Stimulated activated naive CD8-positive, alpha-beta T cell treated with anti-CD3 and anti-CD28 coated beads, Interleukin-15, Interleukin-2, amounts not matched to agents 100 ng/mL and 50 ng/mL, for 24 hours (primary cell): Measurements from ENCODE around the gene CHN2.

Source experiments
- H3K27ac Mint-ChIP-seq: one replicate; pipeline ENCODE4 v1.8.0; 2021; ENCODE audit warnings: mild to moderate bottlenecking, mixed read lengths
- H3K27me3 Mint-ChIP-seq: one replicate; pipeline ENCODE4 v1.8.0; 2021; ENCODE audit warnings: mixed read lengths
- H3K36me3 Mint-ChIP-seq: one replicate; pipeline ENCODE4 v1.8.0; 2021; ENCODE audit warnings: low read depth, mixed read lengths
- H3K4me1 Mint-ChIP-seq: one replicate; pipeline ENCODE4 v1.8.0; 2021; ENCODE audit warnings: low read depth, mixed read lengths
- H3K4me3 Mint-ChIP-seq: one replicate; pipeline ENCODE4 v1.8.0; 2021; ENCODE audit warnings: mild to moderate bottlenecking, mixed read lengths
- H3K9me3 Mint-ChIP-seq: one replicate; pipeline ENCODE4 v1.8.0; 2021; ENCODE audit warnings: mixed read lengths

Gene CHN2

DNA sequence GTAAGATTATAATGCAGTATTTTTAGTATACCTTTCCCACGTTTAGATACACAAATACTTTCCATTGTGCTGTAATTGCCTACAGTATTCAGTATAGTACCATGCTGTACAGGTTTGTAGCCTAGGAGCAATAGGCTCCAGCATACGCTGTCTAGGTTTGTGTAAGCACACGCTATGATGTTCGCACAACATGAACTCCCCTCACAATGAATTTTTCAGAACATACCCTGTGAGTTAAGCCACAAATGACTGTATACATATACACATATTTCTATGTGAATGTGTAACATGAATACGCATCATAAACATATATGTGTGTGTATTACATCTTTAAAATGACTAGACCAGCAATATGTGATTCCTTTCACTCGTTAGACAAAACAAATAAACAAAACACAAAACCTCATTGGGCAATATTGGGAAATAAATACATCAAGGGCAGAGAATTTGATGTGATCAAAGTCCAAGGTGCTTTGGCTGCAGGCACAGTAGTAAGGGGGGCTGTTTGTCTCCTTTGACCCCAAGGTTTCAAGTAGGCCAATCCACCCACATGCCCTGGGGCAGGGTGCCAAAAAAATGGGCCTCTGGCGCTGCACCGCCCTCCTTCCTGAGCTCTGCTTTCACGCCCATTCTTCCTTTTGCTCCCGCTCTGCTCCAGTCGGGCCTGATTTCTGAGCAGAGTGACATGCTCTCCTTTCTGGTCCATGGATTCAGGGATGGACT, 33.9 kb downstream of the CHN2 start:
- H3K27ac Mint-ChIP-seq, result no peak overlapping the region
- H3K4me3 Mint-ChIP-seq, result no peak overlapping the region
- H3K9me3 Mint-ChIP-seq, result no peaks in the 10 kb centered on the region

DNA sequence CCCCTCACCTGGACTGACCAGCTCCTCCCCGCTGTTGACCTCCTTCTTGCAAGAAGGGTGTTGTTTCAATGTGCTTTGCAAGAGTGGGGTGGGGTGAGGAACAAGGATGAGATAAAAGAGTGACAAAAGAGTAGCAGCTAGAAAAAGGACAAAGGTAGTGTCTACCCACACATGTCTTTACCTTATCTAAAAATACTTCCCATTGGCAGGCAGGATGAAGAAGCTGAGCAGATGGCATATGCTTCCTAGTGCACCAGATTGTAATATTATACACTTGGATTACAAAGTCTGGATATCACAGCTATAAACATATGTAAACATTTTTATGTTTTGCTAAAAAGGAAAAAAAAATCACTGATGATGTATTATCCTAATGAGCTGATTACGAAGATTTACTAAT, 34.5 kb downstream of the CHN2 start:
- Mint-ChIP-seq H3K9me3 (no peaks in the 10 kb centered on the region), H3K27ac (no peak overlapping the region), H3K4me1 (peaks cover 6% of the 10 kb centered on the region), H3K27me3 (peaks cover 3% of the 10 kb centered on the region), H3K36me3 (no peaks in the 10 kb centered on the region), H3K4me3 (no peak overlapping the region)

More for the DNA sequence above, 33.9 kb downstream of the CHN2 start:
- no peaks in the 10 kb centered on the region for H3K36me3 Mint-ChIP-seq
- H3K4me1 Mint-ChIP-seq, result peaks cover 3% of the 10 kb centered on the region
- peaks cover 2% of the 10 kb centered on the region for H3K27me3 Mint-ChIP-seq

DNA sequence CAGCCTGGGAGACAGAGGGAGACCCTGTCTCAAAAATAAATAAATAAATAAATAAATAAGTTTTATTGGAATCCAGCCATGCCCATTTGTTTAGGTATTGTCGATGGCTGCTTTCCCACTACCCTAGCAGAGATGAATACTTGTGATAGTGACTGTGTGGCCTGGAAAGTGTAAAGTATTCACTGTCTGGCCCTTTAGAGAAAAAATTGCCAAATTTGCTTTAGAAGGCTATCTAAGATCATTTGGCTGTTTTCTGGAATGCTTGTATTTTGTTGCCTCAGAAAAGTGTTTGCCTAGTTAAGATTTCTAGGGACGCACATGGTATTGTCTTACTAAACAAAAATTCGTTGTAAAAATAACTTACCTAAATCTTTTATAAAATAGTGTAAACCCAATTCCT, 35.4 kb downstream of the CHN2 start:
- H3K9me3 Mint-ChIP-seq, result no peaks in the 10 kb centered on the region
- H3K27me3 Mint-ChIP-seq, result peaks cover 3% of the 10 kb centered on the region
- no peak overlapping the region for H3K27ac Mint-ChIP-seq
- no peak overlapping the region for H3K4me3 Mint-ChIP-seq
- peaks cover 15% of the 10 kb centered on the region for H3K4me1 Mint-ChIP-seq
- H3K36me3 Mint-ChIP-seq, result no peaks in the 10 kb centered on the region

- no peak overlapping the region for H3K27ac Mint-ChIP-seq
- no peak overlapping the region for H3K4me3 Mint-ChIP-seq
- no peaks in the 10 kb centered on the region for H3K9me3 Mint-ChIP-seq
- H3K36me3 Mint-ChIP-seq, result no peaks in the 10 kb centered on the region
- H3K4me1 Mint-ChIP-seq, result peaks cover 17% of the 10 kb centered on the region
- peaks cover 3% of the 10 kb centered on the region for H3K27me3 Mint-ChIP-seq
Measured at GRCh38 chr7:29230871-29231345, 36.3 kb downstream of the CHN2 start.

- H3K9me3 Mint-ChIP-seq, result no peaks in the 10 kb centered on the region
- no peak overlapping the region for H3K27ac Mint-ChIP-seq
- no peak overlapping the region for H3K4me3 Mint-ChIP-seq
- H3K36me3 Mint-ChIP-seq, result no peaks in the 10 kb centered on the region
- H3K27me3 Mint-ChIP-seq, result peaks cover 3% of the 10 kb centered on the region
- peaks cover 17% of the 10 kb centered on the region for H3K4me1 Mint-ChIP-seq
Measured at GRCh38 chr7:29231671-29232232, 37.2 kb downstream of the CHN2 start.

- H3K27me3 Mint-ChIP-seq, result peaks cover 3% of the 10 kb centered on the region
- H3K27ac Mint-ChIP-seq, result no peak overlapping the region
- H3K4me1 Mint-ChIP-seq, result peaks cover 17% of the 10 kb centered on the region
- H3K4me3 Mint-ChIP-seq, result no peak overlapping the region
- H3K9me3 Mint-ChIP-seq, result no peaks in the 10 kb centered on the region
- H3K36me3 Mint-ChIP-seq, result no peaks in the 10 kb centered on the region
Measured at GRCh38 chr7:29234438-29234837, 39.9 kb downstream of the CHN2 start.

GRCh38 chr7:29236071-29236580, 41.6 kb downstream of the CHN2 start:
- H3K4me1 Mint-ChIP-seq, result peaks cover 17% of the 10 kb centered on the region
- H3K27me3 Mint-ChIP-seq, result peaks cover 8% of the 10 kb centered on the region
- no peaks in the 10 kb centered on the region for H3K36me3 Mint-ChIP-seq
- no peak overlapping the region for H3K27ac Mint-ChIP-seq
- H3K4me3 Mint-ChIP-seq, result no peak overlapping the region
- H3K9me3 Mint-ChIP-seq, result no peaks in the 10 kb centered on the region

GRCh38 chr7:29236649-29237048, 42.1 kb downstream of the CHN2 start:
- H3K27ac Mint-ChIP-seq, result no peak overlapping the region
- H3K9me3 Mint-ChIP-seq, result no peaks in the 10 kb centered on the region
- no peak overlapping the region for H3K4me3 Mint-ChIP-seq
- peaks cover 17% of the 10 kb centered on the region for H3K4me1 Mint-ChIP-seq
- H3K27me3 Mint-ChIP-seq, result peaks cover 8% of the 10 kb centered on the region
- H3K36me3 Mint-ChIP-seq, result no peaks in the 10 kb centered on the region

GRCh38 chr7:29237489-29237888, 42.9 kb downstream of the CHN2 start:
- Mint-ChIP-seq H3K4me3 (no peak overlapping the region), H3K9me3 (no peaks in the 10 kb centered on the region), H3K36me3 (no peaks in the 10 kb centered on the region), H3K27me3 (peaks cover 8% of the 10 kb centered on the region), H3K27ac (no peak overlapping the region), H3K4me1 (peaks cover 17% of the 10 kb centered on the region)

- peaks cover 20% of the 10 kb centered on the region for H3K4me1 Mint-ChIP-seq
- H3K4me3 Mint-ChIP-seq, result no peak overlapping the region
- peaks cover 4% of the 10 kb centered on the region for H3K27me3 Mint-ChIP-seq
- no peak overlapping the region for H3K27ac Mint-ChIP-seq
- H3K36me3 Mint-ChIP-seq, result no peaks in the 10 kb centered on the region
- no peaks in the 10 kb centered on the region for H3K9me3 Mint-ChIP-seq
Measured at GRCh38 chr7:29239638-29240037, 45.1 kb downstream of the CHN2 start.

DNA sequence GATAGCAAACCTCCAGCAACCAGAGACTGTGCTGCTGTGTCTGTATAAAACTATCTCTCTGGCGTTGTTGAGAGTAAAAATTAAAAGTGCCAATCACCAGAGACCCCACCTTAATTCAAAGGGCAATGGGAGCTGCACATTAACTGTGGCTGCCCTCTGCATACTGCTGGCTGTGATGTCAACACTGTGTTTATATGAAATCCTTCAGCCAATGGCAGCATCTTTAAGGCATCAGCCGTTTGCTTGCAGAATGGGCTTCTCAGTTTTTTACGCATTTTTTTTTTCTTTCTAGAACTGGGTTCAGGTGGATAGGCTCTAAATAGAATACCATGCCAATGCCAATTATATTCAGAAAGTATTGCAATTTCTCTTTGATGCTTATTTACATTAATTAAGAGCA, 47.7 kb downstream of the CHN2 start:
- Mint-ChIP-seq H3K9me3 (no peaks in the 10 kb centered on the region), H3K4me1 (peaks cover 23% of the 10 kb centered on the region), H3K27me3 (peaks cover 8% of the 10 kb centered on the region), H3K27ac (no peak overlapping the region), H3K36me3 (no peaks in the 10 kb centered on the region), H3K4me3 (no peak overlapping the region)

- H3K27me3 Mint-ChIP-seq, result peaks cover 8% of the 10 kb centered on the region
- H3K9me3 Mint-ChIP-seq, result no peaks in the 10 kb centered on the region
- peaks cover 23% of the 10 kb centered on the region for H3K4me1 Mint-ChIP-seq
- H3K27ac Mint-ChIP-seq, result no peak overlapping the region
- H3K36me3 Mint-ChIP-seq, result no peaks in the 10 kb centered on the region
- no peak overlapping the region for H3K4me3 Mint-ChIP-seq
Measured at GRCh38 chr7:29243910-29244655, 49.5 kb downstream of the CHN2 start.

GRCh38 chr7:29247224-29247962, 52.8 kb downstream of the CHN2 start:
- H3K9me3 Mint-ChIP-seq, result no peaks in the 10 kb centered on the region
- H3K4me3 Mint-ChIP-seq, result no peak overlapping the region
- H3K4me1 Mint-ChIP-seq, result peaks cover 23% of the 10 kb centered on the region
- no peaks in the 10 kb centered on the region for H3K36me3 Mint-ChIP-seq
- peaks cover 3% of the 10 kb centered on the region for H3K27me3 Mint-ChIP-seq
- H3K27ac Mint-ChIP-seq, result no peak overlapping the region

- H3K36me3 Mint-ChIP-seq, result no peaks in the 10 kb centered on the region
- H3K4me1 Mint-ChIP-seq, result peaks cover 23% of the 10 kb centered on the region
- no peak overlapping the region for H3K27ac Mint-ChIP-seq
- peaks cover 3% of the 10 kb centered on the region for H3K27me3 Mint-ChIP-seq
- H3K4me3 Mint-ChIP-seq, result no peak overlapping the region
- H3K9me3 Mint-ChIP-seq, result no peaks in the 10 kb centered on the region
Measured at GRCh38 chr7:29247963-29248236, 53.3 kb downstream of the CHN2 start.
